Skeletal muscle cell (primary cell): Measurements from ENCODE around the gene PAEP.

Experiments
- DNase-seq: peaks from one replicate; pipeline ENCODE4 v3.0.0-alpha.2; 2010; ENCODE audit warnings: low read depth
- H3K4me3 ChIP-seq: 2 replicates; pipeline ENCODE4 v1.5.1; 2011; ENCODE audit warnings: low read depth, mild to moderate bottlenecking, control low read depth, low read length, moderate library complexity

The PAEP gene

GRCh38 chr9:135570456-135570855 is 8.9 kb downstream of the PAEP start:
- no peak overlapping the region for H3K4me3 ChIP-seq
- DNase-seq = no peak

GRCh38 chr9:135572233-135572632 is 10.7 kb downstream of the PAEP start:
- no peak for DNase-seq
- no peak overlapping the region for H3K4me3 ChIP-seq

DNA sequence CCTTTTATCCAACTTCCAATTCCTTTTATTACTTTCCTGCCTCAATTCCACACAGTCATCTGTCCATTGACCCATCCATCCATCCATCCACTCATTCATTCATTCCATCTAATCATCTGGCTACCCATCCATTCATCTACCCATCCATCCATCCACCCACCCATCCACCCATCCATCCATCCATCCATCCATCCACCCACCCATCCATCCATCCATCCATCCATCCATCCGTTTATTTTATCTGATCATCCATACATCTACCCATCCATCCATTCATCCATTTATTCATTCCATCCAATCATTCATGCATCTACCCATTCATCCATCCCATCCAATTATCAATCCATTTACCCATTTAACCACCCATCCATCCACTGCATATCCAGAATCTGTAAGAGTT is 11.6 kb downstream of the PAEP start:
- no peak overlapping the region for H3K4me3 ChIP-seq
- no peak for DNase-seq

- H3K4me3 ChIP-seq = no peak overlapping the region
- no peak for DNase-seq
These were observed 12.8 kb downstream of the PAEP start for GRCh38 chr9:135574331-135574730.

DNA sequence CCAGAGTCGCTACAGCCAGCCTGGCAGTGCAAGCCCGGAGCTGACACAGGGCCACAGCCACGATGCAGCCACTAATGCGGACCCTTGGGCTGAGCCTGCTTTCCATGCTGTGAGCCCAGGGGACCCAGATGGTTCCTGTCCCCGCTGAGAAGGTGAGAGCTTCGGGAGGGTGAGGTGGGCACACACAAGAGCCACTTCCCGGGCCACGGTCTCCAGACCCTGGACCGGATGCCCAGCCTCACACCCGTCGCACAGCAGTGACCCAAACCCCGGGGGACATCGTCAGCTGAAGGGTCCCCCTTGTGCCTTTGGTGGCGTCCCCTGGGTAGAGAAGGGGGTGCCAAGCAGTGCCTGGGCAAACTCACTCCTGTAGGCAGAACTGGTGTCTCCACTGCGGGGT is 13.4 kb downstream of the PAEP start:
- DNase-seq = no peak
- H3K4me3 ChIP-seq = no peak overlapping the region

DNA sequence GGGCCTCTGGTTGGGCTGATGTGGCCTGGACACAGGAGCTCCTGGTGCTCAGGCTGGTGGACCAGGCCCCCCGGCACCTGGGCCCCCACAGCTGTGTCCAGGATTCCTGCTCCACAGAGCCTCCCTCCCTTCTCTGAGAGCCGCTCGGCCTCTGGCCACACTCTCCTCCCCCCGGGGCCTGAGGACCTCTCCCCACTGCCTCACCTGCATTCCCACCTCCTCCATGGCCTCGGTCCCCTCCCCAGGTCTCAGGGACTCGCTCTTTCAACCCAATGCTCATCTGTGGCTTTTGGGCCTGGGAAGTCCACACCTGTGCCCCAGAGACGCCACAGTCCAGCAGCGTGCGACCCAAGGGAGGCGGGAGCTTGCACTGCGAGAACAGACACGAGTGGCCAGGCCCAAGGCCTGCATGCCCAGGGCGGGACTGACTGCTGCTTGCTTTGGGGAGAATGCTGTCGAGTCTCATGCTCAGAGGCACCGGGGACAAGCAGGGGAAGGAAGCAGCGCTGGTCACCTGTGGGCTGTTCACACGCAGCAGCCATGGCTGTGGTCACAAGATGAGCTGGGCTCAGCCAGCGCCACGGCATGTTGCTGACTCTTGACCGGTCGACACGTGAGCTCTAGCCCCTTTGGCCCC is 14.6 kb downstream of the PAEP start:
- DNase-seq = no peak
- no peak overlapping the region for H3K4me3 ChIP-seq

DNA sequence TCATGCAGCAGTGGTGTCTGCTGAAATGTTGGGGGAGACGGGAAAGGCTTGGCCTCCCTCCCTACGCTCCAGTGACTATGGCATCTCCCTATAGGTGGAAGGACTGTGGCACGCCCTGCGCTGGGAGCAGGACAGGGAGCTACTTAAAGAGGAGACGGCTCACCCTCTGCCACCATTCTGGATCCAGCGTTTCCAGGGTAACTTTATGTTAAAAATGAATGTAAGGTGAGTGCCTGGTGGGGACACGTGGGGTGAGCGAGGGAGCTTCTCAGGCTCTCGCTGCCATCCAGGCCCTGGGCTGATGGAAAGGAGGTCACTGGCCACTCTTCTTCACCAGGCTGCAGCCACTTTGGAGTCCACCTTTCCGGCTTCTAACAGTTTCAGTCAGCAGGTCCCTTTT is 15.7 kb downstream of the PAEP start:
- no peak overlapping the region for H3K4me3 ChIP-seq
- DNase-seq = no peak

DNA sequence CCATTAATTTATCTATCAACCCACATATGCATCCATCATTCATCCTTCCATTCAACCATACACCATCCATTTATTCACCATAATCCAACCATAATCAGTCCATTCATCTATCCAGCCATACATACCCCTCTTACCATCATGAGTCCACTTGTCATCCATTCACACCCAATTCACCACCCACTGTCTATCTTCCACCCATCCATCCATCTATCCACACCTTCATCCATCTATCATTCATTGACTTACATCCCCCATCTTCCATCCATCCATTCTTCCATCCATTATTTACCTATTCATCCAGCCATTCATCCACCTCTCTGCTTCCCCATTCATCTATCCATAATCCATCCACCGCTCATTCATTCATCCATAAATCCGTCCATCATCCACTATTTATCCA is 17.8 kb downstream of the PAEP start:
- DNase-seq = no peak
- no peak overlapping the region for H3K4me3 ChIP-seq

GRCh38 chr9:135579889-135580660 is 18.5 kb downstream of the PAEP start:
- no peak for DNase-seq
- no peak overlapping the region for H3K4me3 ChIP-seq

- DNase-seq = no peak
- no peak overlapping the region for H3K4me3 ChIP-seq
These were observed 19.3 kb downstream of the PAEP start for GRCh38 chr9:135580664-135581380.

- H3K4me3 ChIP-seq = no peak overlapping the region
- DNase-seq = no peak
These were observed 20.3 kb downstream of the PAEP start for GRCh38 chr9:135581636-135582426.

DNA sequence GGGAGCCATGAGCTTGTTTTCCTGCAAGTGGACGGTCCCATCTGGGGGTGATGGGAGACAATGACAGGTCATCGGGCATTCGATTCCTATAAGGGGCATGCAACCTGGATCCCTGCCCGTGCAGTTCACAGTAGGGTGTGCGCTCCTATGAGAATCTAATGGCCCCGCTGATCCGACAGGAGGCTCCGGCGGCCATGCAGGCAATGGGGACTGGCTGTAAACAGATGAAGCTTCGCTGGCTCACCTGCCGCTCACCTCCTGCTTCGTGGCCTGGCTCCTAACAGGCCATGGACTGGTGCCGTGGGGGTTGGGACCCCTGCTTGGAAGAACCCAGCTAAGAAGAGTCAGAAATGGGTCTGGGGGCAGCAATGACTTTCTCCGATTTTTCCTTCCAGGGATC is 21.0 kb downstream of the PAEP start:
- no peak for DNase-seq

GRCh38 chr9:135582966-135583687 is 21.6 kb downstream of the PAEP start:
- no peak for DNase-seq

More for the DNA sequence above, 21.0 kb downstream of the PAEP start:
- no peak overlapping the region for H3K4me3 ChIP-seq

DNA sequence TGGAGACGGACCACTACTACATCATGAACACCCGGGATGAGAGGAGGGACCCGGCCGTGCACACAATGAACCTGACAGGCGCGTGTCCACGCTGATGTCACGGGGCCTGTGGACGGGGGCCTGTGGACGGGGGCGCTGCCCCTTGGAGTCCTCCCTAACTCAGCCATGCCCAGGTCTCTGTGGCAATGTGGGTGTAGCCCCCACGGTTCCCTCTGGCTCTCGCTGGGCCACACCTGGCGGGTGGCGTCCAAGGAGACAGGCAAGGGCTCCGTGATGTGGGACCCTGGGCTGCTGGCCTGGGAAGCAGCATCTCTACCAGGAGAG is 22.1 kb downstream of the PAEP start:
- DNase-seq = no peak
- no peak overlapping the region for H3K4me3 ChIP-seq

More at GRCh38 chr9:135582966-135583687, 21.6 kb downstream of the PAEP start:
- H3K4me3 ChIP-seq = no peak overlapping the region

DNA sequence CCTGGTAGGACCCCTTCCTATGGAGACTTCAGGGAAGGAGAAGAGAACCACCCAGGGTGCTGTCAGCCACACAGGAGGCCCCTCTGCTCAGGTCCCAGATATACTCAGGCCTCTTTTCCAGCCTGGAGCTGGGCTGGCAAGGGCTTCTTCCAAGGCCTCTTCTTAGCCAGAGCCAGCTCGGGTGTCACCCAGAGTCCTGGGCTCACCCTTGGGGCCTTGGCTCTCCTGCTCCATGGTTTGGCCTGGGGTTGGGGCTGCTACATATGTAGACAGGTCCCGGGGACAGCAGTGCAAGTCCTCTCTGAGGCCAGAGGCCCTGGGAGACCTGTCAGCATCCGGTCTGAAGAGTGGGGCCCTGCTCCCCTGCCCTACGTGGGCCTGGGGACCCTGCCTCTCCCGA is 22.8 kb downstream of the PAEP start:
- H3K4me3 ChIP-seq = no peak overlapping the region
- DNase-seq = no peak

DNA sequence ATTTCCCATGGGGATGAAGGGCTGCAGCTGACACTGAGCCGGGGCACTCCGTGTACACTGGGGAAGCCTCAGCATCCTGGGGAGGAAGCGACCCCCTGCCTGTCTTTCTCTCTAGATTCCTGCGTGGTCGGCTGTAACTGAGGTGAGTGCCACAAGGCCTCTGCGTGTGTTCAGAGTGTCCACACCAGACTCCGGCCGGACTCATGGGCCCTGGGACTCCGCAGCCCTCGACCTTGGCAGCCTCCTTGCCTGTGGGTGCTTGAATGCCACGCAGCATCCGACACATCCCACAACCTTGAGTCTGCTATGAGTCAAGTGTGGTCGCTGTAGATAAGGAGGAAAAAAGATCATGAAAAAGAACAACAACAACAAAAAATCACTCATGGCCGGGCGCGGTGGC is 23.4 kb downstream of the PAEP start:
- H3K4me3 ChIP-seq = no peak overlapping the region
- DNase-seq = no peak

- no peak overlapping the region for H3K4me3 ChIP-seq
These were observed 25.1 kb downstream of the PAEP start for GRCh38 chr9:135586601-135587109.

GRCh38 chr9:135587658-135588057 is 26.1 kb downstream of the PAEP start:
- no peak for DNase-seq
- no peak overlapping the region for H3K4me3 ChIP-seq

More at GRCh38 chr9:135586601-135587109, 25.1 kb downstream of the PAEP start:
- no peak for DNase-seq

GRCh38 chr9:135588371-135588770 is 26.8 kb downstream of the PAEP start:
- no peak overlapping the region for H3K4me3 ChIP-seq
- no peak for DNase-seq
